SH-SY5Y (cell line): ENCODE measurements around the gene TMEM151A.

Experiments used
- GATA2 ChIP-seq: IDR thresholded peaks from 2 replicates; pipeline ENCODE4 v1.6.1; 2011; ENCODE audit warnings: mild to moderate bottlenecking, low read depth, low read length
- GATA3 ChIP-seq: IDR thresholded peaks from 2 replicates; pipeline ENCODE4 v1.6.1; 2011; ENCODE audit warnings: low read depth, mild to moderate bottlenecking, low read length, moderate library complexity

- no peak for TF ChIP-seq GATA2
- TF ChIP-seq GATA3 = no peak
Measured at GRCh38 chr11:66326261-66327111, 34.8 kb downstream of the TMEM151A start.
